Measurements from ENCODE around the gene LZIC. TPM values are rescaled to one million over a fixed set of nuclear protein-coding genes. Genes with fewer than 3 reads are reported as not detected.

The LZIC gene
- total RNA-seq, 1 experiment from 2014 or later = 45.2 TPM

GRCh38 chr1:9887070-9887469 is 56.1 kb downstream of the LZIC start:
- DNase-seq (ENCODE audit: extremely low read depth, low read depth) = no peak

- no peak for DNase-seq (ENCODE audit: extremely low read depth, low read depth)
Observed at GRCh38 chr1:9886092-9886742, 57.0 kb downstream of the LZIC start.

- no peak for DNase-seq (ENCODE audit: extremely low read depth, low read depth)
Observed at GRCh38 chr1:9884805-9885204, 58.4 kb downstream of the LZIC start.

- DNase-seq (ENCODE audit: extremely low read depth, low read depth) = no peak
Observed at GRCh38 chr1:9883585-9884449, 59.4 kb downstream of the LZIC start.

GRCh38 chr1:9882945-9883303 is 60.3 kb downstream of the LZIC start:
- no peak for DNase-seq (ENCODE audit: extremely low read depth, low read depth)

- DNase-seq (ENCODE audit: extremely low read depth, low read depth) = no peak
Observed at GRCh38 chr1:9882296-9882944, 60.8 kb downstream of the LZIC start.

GRCh38 chr1:9881838-9882249 is 61.3 kb downstream of the LZIC start:
- no peak for DNase-seq (ENCODE audit: extremely low read depth, low read depth)

Small RNAs within 50 kb of the gene (small RNA-seq; reads per million reads assigned to genes)
- gene MIR5697 = 0 to 0.12 reads per million in 2 experiments

Other genes with a start within 250 kb of the LZIC start
- gene CLSTN1, start 119.4 kb downstream of the LZIC start, total RNA-seq (2014; rRNA removed; shearing (Covaris generic)) = 22.1 and 24.4 TPM in 2 replicates
- 5.4 and 8.0 TPM in 2 replicates for gene CTNNBIP1, start 33.1 kb downstream of the LZIC start, total RNA-seq (2014; rRNA removed; shearing (Covaris generic))
- 2.6 and 3.4 TPM in 2 replicates for gene NMNAT1, start 84 bp upstream of the LZIC start, total RNA-seq (2014; rRNA removed; shearing (Covaris generic))
- gene RBP7, start 53.8 kb upstream of the LZIC start, total RNA-seq (2014; rRNA removed; shearing (Covaris generic)) = 0.49 and 0.62 TPM in 2 replicates
- 18.8 and 23.6 TPM in 2 replicates for gene UBE4B, start 89.6 kb upstream of the LZIC start, total RNA-seq (2014; rRNA removed; shearing (Covaris generic))